HEK293 (cell line): ENCODE data around the gene NKD1.

Experiments
- CTCF ChIA-PET: fragments of 350-600 bp; formaldehyde crosslinking; extraction: SDS; loops from one replicate; lab custom pipeline; 2021; ENCODE audit warnings: antibody characterized with exemption; lab: Yijun Ruan, JAX
- POLR2A ChIA-PET: fragments of 300-600 bp; formaldehyde crosslinking; extraction: SDS; loops from one replicate; lab custom pipeline; 2020; ENCODE audit warnings: antibody characterized with exemption, inconsistent platforms; lab: Yijun Ruan, JAX
- H3K27ac ChIP-seq: fragments of 200-500 bp; sonication (Bioruptor generic); 2 replicates; pipeline ENCODE4 v1.5.1; 2014; ENCODE audit warnings: low read depth, low read length, control low read depth, inconsistent platforms; ENCODE audit errors: extremely low read depth
- H3K36me3 ChIP-seq, 2 experiments: fragments of 200-500 bp in 1 of 2; sonication (Bioruptor generic) in 1 of 2; 1 replicate in 1 of 2; 2 replicates in 1 of 2; pipeline ENCODE4 v1.5.1; 2014 to 2017; ENCODE audit warnings: inconsistent platforms in 2 of 2, low read length in 2 of 2; ENCODE audit not compliant: control insufficient read depth in 2 of 2, insufficient read depth in 1 of 2
- H3K4me1 ChIP-seq: fragments of 200-500 bp; sonication (Bioruptor generic); 2 replicates; pipeline ENCODE4 v1.5.1; 2014; ENCODE audit warnings: mild to moderate bottlenecking, low read length, inconsistent platforms; ENCODE audit not compliant: control insufficient read depth, insufficient read depth
- H3K4me3 ChIP-seq: 2 replicates; pipeline ENCODE4 v1.5.1; 2011; ENCODE audit warnings: low read depth, mild to moderate bottlenecking, control low read depth, low read length, moderate library complexity
- H3K9me3 ChIP-seq: fragments of 200-500 bp; sonication (Bioruptor generic); 2 replicates; pipeline ENCODE4 v1.5.1; 2014; ENCODE audit warnings: low read depth, low read length, inconsistent platforms; ENCODE audit not compliant: control insufficient read depth, insufficient read depth
- GLIS1 ChIP-seq: fragments of 450-650 bp; formaldehyde crosslinking; IDR thresholded peaks from 2 replicates; pipeline ENCODE4 v1.5.1; 2016; ENCODE audit warnings: missing biosample characterization, missing genetic modification characterization
- SALL2 ChIP-seq: fragments of 450-650 bp; formaldehyde crosslinking; IDR thresholded peaks from 2 replicates; pipeline ENCODE4 v1.5.0; 2017; ENCODE audit warnings: missing biosample characterization, mild to moderate bottlenecking, missing genetic modification characterization, borderline replicate concordance
- ZNF211 ChIP-seq: fragments of 450-650 bp; formaldehyde crosslinking; IDR thresholded peaks from 2 replicates; pipeline ENCODE4 v1.5.1; 2016; ENCODE audit warnings: low read depth, missing biosample characterization, missing genetic modification characterization
- ZNF266 ChIP-seq: fragments of 450-650 bp; formaldehyde crosslinking; IDR thresholded peaks from 2 replicates; pipeline ENCODE4 v1.5.1; 2016; ENCODE audit warnings: missing biosample characterization, missing genetic modification characterization, low read depth
- ZNF621 ChIP-seq: fragments of 450-650 bp; formaldehyde crosslinking; IDR thresholded peaks from 2 replicates; pipeline ENCODE4 v1.5.1; 2017; ENCODE audit warnings: missing biosample characterization, missing genetic modification characterization
- ZNF830 ChIP-seq: fragments of 450-650 bp; IDR thresholded peaks from 2 replicates; pipeline ENCODE4 v1.5.0; 2018; ENCODE audit warnings: missing biosample characterization, missing genetic modification characterization, low read depth, mild to moderate bottlenecking, moderate library complexity
- TF ChIP-seq, protein P1 (sequence below): fragments of 450-650 bp; formaldehyde crosslinking; IDR thresholded peaks from 2 replicates; pipeline ENCODE4 v1.5.1; 2016; ENCODE audit warnings: missing biosample characterization, missing genetic modification characterization
- TF ChIP-seq, protein P2 (sequence below): fragments of 450-650 bp; formaldehyde crosslinking; IDR thresholded peaks from 2 replicates; pipeline ENCODE4 v1.5.1; 2016; ENCODE audit warnings: missing biosample characterization, missing genetic modification characterization
- TF ChIP-seq, protein P3 (sequence below): fragments of 450-650 bp; formaldehyde crosslinking; conservative IDR thresholded peaks from 2 replicates; pipeline ENCODE4 v1.5.1; 2016; ENCODE audit warnings: low read depth, missing biosample characterization, missing genetic modification characterization

Gene NKD1

DNA sequence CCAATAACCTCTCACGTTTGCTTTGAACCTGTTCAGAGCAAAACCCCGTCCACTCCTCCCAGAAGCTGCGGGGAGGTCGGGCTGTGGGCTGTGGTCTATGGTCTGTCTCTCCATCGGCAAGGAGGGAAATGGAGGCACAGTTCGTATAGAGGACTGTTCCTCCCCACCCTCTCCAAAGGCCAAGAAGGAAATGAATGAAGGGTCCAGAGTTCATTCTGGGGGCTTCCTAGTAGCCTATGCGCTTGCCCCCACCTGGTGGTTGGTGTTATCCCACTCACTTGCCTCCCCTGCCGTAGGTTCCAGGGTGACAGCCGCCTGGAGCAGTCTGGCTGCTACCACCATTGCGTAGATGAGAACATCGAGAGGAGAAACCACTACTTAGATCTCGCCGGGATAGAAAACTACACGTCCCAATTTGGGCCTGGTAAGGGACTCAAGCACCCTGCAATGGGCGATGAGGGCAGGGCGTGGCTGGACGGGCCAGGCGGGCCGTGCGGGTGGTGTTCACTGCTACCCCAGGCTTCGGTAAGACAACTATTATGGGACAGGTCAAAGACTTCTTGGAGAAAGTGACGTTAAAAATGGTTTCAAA lies 83.9 kb downstream of the NKD1 start (continued):
- TF ChIP-seq, protein P1, sequence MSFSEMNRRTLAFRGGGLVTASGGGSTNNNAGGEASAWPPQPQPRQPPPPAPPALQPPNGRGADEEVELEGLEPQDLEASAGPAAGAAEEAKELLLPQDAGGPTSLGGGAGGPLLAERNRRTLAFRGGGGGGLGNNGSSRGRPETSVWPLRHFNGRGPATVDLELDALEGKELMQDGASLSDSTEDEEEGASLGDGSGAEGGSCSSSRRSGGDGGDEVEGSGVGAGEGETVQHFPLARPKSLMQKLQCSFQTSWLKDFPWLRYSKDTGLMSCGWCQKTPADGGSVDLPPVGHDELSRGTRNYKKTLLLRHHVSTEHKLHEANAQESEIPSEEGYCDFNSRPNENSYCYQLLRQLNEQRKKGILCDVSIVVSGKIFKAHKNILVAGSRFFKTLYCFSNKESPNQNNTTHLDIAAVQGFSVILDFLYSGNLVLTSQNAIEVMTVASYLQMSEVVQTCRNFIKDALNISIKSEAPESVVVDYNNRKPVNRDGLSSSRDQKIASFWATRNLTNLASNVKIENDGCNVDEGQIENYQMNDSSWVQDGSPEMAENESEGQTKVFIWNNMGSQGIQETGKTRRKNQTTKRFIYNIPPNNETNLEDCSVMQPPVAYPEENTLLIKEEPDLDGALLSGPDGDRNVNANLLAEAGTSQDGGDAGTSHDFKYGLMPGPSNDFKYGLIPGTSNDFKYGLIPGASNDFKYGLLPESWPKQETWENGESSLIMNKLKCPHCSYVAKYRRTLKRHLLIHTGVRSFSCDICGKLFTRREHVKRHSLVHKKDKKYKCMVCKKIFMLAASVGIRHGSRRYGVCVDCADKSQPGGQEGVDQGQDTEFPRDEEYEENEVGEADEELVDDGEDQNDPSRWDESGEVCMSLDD (tag by site-specific recombination): no peak

DNA sequence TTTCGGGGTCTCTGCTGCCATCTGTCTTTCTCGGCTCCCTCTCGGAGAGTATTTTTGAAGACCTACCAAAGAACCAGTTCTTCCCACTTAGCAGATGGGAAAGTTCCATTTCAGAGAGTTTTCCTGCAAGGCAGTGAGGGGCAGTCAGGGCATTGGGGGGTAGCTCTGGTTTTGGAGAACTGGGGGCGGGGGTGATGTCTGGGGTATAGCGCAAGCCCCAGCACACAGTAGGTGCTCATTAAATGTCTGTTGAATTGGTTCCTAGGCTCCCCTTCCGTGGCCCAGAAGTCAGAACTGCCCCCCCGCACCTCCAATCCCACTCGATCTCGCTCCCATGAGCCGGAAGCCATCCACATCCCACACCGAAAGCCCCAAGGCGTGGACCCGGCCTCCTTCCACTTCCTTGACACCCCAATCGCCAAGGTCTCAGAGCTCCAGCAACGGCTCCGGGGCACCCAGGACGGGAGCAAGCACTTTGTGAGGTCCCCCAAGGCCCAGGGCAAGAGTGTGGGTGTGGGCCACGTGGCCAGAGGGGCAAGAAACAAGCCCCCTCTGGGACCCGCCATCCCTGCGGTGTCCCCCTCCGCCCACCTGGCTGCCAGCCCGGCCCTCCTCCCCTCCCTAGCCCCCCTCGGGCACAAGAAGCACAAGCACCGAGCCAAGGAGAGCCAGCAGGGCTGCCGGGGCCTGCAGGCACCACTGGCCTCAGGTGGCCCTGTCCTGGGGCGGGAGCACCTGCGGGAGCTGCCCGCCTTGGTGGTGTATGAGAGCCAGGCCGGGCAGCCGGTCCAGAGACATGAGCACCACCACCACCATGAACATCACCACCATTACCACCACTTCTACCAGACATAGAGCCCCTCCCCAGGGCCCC lies 85.0 kb downstream of the NKD1 start:
- Histone ChIP-seq H3K27ac (no peak overlapping the region), H3K4me3 (no peak overlapping the region), H3K36me3 (no peaks in the 10 kb centered on the region), H3K4me1 (no peaks in the 10 kb centered on the region), H3K9me3 (no peaks in the 10 kb centered on the region)
- ChIA-PET POLR2A (no interaction called here), CTCF (interaction anchor here (0.6 kb wide), 1 partner anchor 403 kb away, joined by 3 read pairs; no protein-coding TSS in a partner anchor)
- TF ChIP-seq, protein P2, sequence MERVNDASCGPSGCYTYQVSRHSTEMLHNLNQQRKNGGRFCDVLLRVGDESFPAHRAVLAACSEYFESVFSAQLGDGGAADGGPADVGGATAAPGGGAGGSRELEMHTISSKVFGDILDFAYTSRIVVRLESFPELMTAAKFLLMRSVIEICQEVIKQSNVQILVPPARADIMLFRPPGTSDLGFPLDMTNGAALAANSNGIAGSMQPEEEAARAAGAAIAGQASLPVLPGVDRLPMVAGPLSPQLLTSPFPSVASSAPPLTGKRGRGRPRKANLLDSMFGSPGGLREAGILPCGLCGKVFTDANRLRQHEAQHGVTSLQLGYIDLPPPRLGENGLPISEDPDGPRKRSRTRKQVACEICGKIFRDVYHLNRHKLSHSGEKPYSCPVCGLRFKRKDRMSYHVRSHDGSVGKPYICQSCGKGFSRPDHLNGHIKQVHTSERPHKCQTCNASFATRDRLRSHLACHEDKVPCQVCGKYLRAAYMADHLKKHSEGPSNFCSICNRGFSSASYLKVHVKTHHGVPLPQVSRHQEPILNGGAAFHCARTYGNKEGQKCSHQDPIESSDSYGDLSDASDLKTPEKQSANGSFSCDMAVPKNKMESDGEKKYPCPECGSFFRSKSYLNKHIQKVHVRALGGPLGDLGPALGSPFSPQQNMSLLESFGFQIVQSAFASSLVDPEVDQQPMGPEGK: no peak
- TF ChIP-seq, protein P3, sequence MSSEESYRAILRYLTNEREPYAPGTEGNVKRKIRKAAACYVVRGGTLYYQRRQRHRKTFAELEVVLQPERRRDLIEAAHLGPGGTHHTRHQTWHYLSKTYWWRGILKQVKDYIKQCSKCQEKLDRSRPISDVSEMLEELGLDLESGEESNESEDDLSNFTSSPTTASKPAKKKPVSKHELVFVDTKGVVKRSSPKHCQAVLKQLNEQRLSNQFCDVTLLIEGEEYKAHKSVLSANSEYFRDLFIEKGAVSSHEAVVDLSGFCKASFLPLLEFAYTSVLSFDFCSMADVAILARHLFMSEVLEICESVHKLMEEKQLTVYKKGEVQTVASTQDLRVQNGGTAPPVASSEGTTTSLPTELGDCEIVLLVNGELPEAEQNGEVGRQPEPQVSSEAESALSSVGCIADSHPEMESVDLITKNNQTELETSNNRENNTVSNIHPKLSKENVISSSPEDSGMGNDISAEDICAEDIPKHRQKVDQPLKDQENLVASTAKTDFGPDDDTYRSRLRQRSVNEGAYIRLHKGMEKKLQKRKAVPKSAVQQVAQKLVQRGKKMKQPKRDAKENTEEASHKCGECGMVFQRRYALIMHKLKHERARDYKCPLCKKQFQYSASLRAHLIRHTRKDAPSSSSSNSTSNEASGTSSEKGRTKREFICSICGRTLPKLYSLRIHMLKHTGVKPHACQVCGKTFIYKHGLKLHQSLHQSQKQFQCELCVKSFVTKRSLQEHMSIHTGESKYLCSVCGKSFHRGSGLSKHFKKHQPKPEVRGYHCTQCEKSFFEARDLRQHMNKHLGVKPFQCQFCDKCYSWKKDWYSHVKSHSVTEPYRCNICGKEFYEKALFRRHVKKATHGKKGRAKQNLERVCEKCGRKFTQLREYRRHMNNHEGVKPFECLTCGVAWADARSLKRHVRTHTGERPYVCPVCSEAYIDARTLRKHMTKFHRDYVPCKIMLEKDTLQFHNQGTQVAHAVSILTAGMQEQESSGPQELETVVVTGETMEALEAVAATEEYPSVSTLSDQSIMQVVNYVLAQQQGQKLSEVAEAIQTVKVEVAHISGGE (tag by site-specific recombination): no peak
- TF ChIP-seq ZNF266 (tag by site-specific recombination): no peak
- no peak for TF ChIP-seq ZNF211
- TF ChIP-seq ZNF830 (tag by site-specific recombination): no peak
- TF ChIP-seq ZNF621: no peak

DNA sequence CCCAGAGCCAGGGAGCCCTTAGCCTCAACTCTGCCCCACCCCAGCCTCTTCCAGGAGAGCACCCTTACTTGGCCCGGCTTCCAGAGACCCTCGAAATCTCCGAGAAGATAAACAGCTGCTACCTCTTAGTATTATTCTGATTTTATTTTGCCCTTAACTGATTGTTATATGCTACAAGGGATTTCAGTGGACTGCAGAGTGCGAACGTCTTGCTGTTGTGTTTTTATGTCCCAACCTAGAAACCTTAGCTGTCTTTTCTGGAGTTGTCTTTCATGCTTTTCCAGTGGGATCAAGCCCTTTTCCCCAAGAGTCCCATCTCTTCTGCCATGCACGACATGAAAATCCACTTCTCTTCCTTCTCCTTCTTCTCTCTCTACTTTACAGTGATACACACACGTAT lies 85.9 kb downstream of the NKD1 start:
- ChIA-PET POLR2A (no interaction called here), CTCF (interaction anchor here (0.6 kb wide), 1 partner anchor 42 kb away, joined by 3 read pairs; no protein-coding TSS in a partner anchor)
- H3K9me3 ChIP-seq: no peaks in the 10 kb centered on the region
- H3K36me3 ChIP-seq: no peaks in the 10 kb centered on the region
- H3K4me1 ChIP-seq: no peaks in the 10 kb centered on the region
- no peak overlapping the region for H3K27ac ChIP-seq
- TF ChIP-seq SALL2 (tag by site-specific recombination): no peak
- no peak for TF ChIP-seq GLIS1 (tag by site-specific recombination)
- H3K4me3 ChIP-seq: no peak overlapping the region
